Eye (tissue), 1 donor: Measurements from ENCODE around the gene PROP1.
A peak's percentile ranks its signal among the peaks of the same experiment; 100 is the strongest.
"Not testable (repeated sequence)": the region's sequence is repeated elsewhere in the genome, so short reads cannot be mapped to it uniquely, and the experiment has no call there.

Experiments
- DNase-seq: peaks from one replicate; pipeline ENCODE4 v3.0.0-alpha.2; 2015

The PROP1 gene

DNA sequence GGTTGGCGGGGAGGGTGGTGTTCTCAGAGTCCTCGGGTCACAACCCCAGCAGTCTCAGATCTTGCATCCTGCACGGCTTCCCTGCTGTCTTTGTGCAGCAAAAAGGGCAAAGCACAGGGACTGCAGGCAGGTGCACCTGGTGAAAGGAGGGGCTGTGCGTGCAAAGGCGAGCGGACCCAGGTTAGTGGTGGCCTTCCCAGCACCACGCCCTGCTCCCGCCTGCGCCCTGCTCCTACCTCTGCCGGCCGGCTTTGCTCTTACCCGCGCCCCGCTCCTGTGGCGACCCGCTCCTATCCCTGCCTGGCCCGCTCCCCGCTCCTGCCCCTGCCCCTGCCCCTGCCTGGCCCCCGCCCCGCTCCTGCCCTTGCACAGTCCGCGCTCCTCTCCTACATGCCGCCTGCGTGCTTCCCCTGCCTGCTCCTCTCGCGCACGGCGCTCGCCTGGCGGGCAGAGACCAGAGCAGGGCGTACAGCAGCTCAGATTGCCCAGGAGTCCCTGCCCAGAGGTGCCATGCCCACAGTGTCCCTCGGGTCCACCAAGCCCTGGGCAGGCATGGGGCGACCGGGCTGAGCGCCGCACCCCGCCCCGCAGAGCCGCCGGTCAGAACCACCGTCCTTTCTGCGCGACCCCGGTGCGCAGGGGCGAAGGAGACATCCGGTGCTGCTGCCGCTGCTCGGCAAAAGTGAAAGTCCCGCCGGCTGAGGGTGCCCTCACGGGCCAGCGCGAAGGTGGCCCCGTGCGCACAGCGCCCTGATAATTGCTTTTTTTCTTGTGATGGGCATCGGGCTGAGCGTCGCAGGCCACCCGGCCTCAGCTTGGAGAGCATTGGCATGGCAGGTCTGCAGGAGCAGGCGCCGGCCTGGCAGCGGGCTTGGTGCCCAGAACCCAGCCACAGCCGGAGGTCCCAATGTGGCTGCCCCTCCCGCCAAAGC, 52.0 kb downstream of the PROP1 start:
- peak; percentile 3 for DNase-seq

GRCh38 chr5:177942896-177943295, 53.1 kb downstream of the PROP1 start:
- DNase-seq = not testable (repeated sequence)
